HG03469 (cell line): ENCODE data around the gene GABRR2.
"Not testable (repeated sequence)": the region's sequence is repeated elsewhere in the genome, so short reads cannot be mapped to it uniquely, and the experiment has no call there.

ENCODE experiments used
- ATAC-seq: cut with Tn5 transposase; IDR thresholded peaks from one replicate; pipeline ENCODE4 v1.9.1; 2021; ENCODE audit warnings: mild to moderate bottlenecking, moderate library complexity, moderate number of reproducible peaks; ENCODE audit not compliant: unreplicated experiment

The GABRR2 gene

GRCh38 chr6:89295981-89296380 lies 19.1 kb downstream of the GABRR2 start:
- no peak for ATAC-seq

GRCh38 chr6:89295116-89295515 lies 20.0 kb downstream of the GABRR2 start:
- not testable (repeated sequence) for ATAC-seq

- ATAC-seq = no peak
Observed at GRCh38 chr6:89291256-89291819, 23.8 kb downstream of the GABRR2 start.

GRCh38 chr6:89290401-89291155 lies 24.5 kb downstream of the GABRR2 start:
- no peak for ATAC-seq

- ATAC-seq = no peak
Observed at GRCh38 chr6:89289710-89290109, 25.4 kb downstream of the GABRR2 start.

GRCh38 chr6:89287351-89288028 lies 27.6 kb downstream of the GABRR2 start:
- no peak for ATAC-seq

GRCh38 chr6:89286516-89286915 lies 28.6 kb downstream of the GABRR2 start:
- no peak for ATAC-seq

- ATAC-seq = no peak
Observed at GRCh38 chr6:89284963-89285735, 29.9 kb downstream of the GABRR2 start.

GRCh38 chr6:89284081-89284480 lies 31.0 kb downstream of the GABRR2 start:
- ATAC-seq = no peak

GRCh38 chr6:89282749-89283148 lies 32.4 kb downstream of the GABRR2 start:
- ATAC-seq = no peak

GRCh38 chr6:89281779-89282246 lies 33.3 kb downstream of the GABRR2 start:
- ATAC-seq = peak; percentile 96

- no peak for ATAC-seq
Observed at GRCh38 chr6:89278956-89279355, 36.1 kb downstream of the GABRR2 start.

- no peak for ATAC-seq
Observed at GRCh38 chr6:89275900-89276299, 39.2 kb downstream of the GABRR2 start.

GRCh38 chr6:89273816-89274215 lies 41.3 kb downstream of the GABRR2 start:
- ATAC-seq = no peak

GRCh38 chr6:89272596-89272995 lies 42.5 kb downstream of the GABRR2 start:
- no peak for ATAC-seq

- no peak for ATAC-seq
Observed at GRCh38 chr6:89270951-89271721, 44.0 kb downstream of the GABRR2 start.

GRCh38 chr6:89269981-89270380 lies 45.1 kb downstream of the GABRR2 start:
- ATAC-seq = no peak

- no peak for ATAC-seq
Observed at GRCh38 chr6:89269252-89269651, 45.8 kb downstream of the GABRR2 start.

GRCh38 chr6:89268776-89269175 lies 46.3 kb downstream of the GABRR2 start:
- ATAC-seq = no peak

- ATAC-seq = no peak
Observed at GRCh38 chr6:89267918-89268317, 47.2 kb downstream of the GABRR2 start.
